GM10248 (cell line): ENCODE data around the gene MED9.

ENCODE experiments used
- CTCF ChIA-PET: fragments of 300-600 bp; sonication (Branson Sonifier 250); formaldehyde crosslinking; extraction: SDS; loops from one replicate; lab custom pipeline; 2021; ENCODE audit warnings: antibody characterized with exemption; lab: Yijun Ruan, JAX
- POLR2A ChIA-PET: fragments of 350-650 bp; sonication (Branson Sonifier 250); formaldehyde crosslinking; extraction: SDS; loops from one replicate; lab custom pipeline; 2020; ENCODE audit warnings: antibody characterized with exemption; lab: Yijun Ruan, JAX
- DNase-seq: peaks from one replicate; pipeline ENCODE4 v3.0.0; 2012; ENCODE audit errors: extremely low spot score
- CTCF ChIP-seq: IDR thresholded peaks from 2 replicates; pipeline ENCODE4 v1.5.1; 2012; ENCODE audit warnings: mild to moderate bottlenecking, low read depth; ENCODE audit errors: extremely low read depth, missing control alignments, control extremely low read depth

MED9 gene

GRCh38 chr17:17541640-17542001, 64.8 kb downstream of the MED9 start:
- CTCF ChIA-PET: interaction anchor here (1.4 kb wide), 1 partner anchor 45 kb away, joined by 3 read pairs; no protein-coding TSS in a partner anchor
- POLR2A ChIA-PET: no interaction called here
- DNase-seq: no peak
- TF ChIP-seq CTCF: no peak
